BJ (cell line): ENCODE results near the gene NDC1. TPM values are rescaled to one million over a fixed set of nuclear protein-coding genes. Genes with fewer than 3 reads are reported as not detected.

ENCODE experiments used
- CTCF ChIA-PET: fragments of 350-600 bp; formaldehyde crosslinking; extraction: SDS; loops from one replicate; lab custom pipeline; 2021; ENCODE audit warnings: antibody characterized with exemption, inconsistent platforms; lab: Yijun Ruan, JAX
- POLR2A ChIA-PET: fragments of 300-600 bp; sonication (Branson Sonifier 250); formaldehyde crosslinking; extraction: SDS; loops from one replicate; lab custom pipeline; 2021; ENCODE audit warnings: antibody characterized with exemption; lab: Charles Lee
- DNase-seq: peaks from one replicate; pipeline ENCODE4 v3.0.0-alpha.2; 2011; ENCODE audit warnings: low read depth
- H3K27me3 ChIP-seq: 2 replicates; pipeline ENCODE4 v1.6.0; 2011; ENCODE audit warnings: low read length; ENCODE audit not compliant: control insufficient read depth, insufficient read depth
- H3K36me3 ChIP-seq: 2 replicates; pipeline ENCODE4 v1.5.1; 2011; ENCODE audit warnings: low read length; ENCODE audit not compliant: control insufficient read depth, insufficient read depth
- H3K4me3 ChIP-seq: 2 replicates; pipeline ENCODE4 v1.5.1; 2011; ENCODE audit warnings: low read depth, mild to moderate bottlenecking, control low read depth, low read length
- polyA plus RNA-seq: library from polyadenylated mRNA; depleted of rRNA; stranded (reverse); fragments of >200 nt; gene quantifications from 2 replicates; pipeline ENCODE4 v1.2.3, GENCODE V29; 2011
- TF ChIP-seq, protein P1 (sequence below): IDR thresholded peaks from 2 replicates; pipeline ENCODE4 v1.5.1; 2011; ENCODE audit warnings: low read depth, mild to moderate bottlenecking, control low read depth, inconsistent platforms, low read length, moderate library complexity; ENCODE audit not compliant: insufficient read depth

The NDC1 gene
- polyA plus RNA-seq, 1 experiment = 17.5 TPM

DNA sequence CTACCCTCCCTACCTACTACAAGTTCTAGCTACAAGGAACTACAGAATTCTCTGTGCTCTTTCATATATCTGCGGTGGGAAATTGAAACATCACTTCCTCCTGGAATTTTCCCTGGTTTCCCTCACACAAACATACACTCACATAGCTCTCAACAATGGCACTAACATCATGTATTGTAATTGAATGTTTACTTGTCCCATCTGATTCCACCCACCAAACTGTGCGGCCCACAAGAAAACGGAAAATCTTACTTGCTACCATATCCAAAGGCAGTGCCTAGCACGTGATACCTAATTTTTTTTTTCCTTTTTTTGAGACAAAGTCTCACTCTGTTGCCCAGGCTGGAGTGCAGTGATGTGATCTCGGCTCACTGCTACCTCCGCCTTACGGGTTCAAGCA lies 33.9 kb downstream of the NDC1 start:
- ChIA-PET CTCF (interaction anchor here (0.6 kb wide), 2 partner anchors 37 to 44 kb away, joined by 5 read pairs; no protein-coding TSS in a partner anchor), POLR2A (no interaction called here)

DNA sequence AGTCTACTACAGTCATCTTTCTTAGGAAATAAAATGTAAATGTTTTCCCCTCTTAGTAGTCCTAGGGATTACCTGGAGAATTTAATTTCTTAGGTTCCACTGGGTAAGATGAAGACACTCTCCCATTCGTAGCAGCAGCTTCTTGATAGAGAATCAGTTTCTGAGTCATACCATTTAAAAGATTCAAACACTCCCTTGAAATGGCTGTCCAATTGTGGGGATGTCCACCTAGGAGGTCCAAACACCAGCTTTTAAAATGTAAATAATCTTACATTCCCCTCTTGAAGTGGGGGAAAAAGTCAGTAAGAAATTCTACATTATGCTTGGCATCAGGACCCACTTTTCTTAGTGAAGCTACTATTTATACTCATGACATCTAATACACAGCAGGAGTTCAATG lies 37.5 kb downstream of the NDC1 start:
- DNase-seq = no peak
- Histone ChIP-seq H3K4me3 (no peak overlapping the region), H3K36me3 (no peaks in the 10 kb centered on the region; the same call in none of the 2 replicates), H3K27me3 (no peaks in the 10 kb centered on the region)
- ChIA-PET POLR2A (no interaction called here), CTCF (interaction anchor here (1.0 kb wide), 1 partner anchor 25 kb away, joined by 4 read pairs; no protein-coding TSS in a partner anchor)
- TF ChIP-seq, protein P1, sequence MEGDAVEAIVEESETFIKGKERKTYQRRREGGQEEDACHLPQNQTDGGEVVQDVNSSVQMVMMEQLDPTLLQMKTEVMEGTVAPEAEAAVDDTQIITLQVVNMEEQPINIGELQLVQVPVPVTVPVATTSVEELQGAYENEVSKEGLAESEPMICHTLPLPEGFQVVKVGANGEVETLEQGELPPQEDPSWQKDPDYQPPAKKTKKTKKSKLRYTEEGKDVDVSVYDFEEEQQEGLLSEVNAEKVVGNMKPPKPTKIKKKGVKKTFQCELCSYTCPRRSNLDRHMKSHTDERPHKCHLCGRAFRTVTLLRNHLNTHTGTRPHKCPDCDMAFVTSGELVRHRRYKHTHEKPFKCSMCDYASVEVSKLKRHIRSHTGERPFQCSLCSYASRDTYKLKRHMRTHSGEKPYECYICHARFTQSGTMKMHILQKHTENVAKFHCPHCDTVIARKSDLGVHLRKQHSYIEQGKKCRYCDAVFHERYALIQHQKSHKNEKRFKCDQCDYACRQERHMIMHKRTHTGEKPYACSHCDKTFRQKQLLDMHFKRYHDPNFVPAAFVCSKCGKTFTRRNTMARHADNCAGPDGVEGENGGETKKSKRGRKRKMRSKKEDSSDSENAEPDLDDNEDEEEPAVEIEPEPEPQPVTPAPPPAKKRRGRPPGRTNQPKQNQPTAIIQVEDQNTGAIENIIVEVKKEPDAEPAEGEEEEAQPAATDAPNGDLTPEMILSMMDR = no peak

More for the DNA sequence above, 33.9 kb downstream of the NDC1 start:
- Histone ChIP-seq H3K4me3 (no peak overlapping the region), H3K36me3 (no peaks in the 10 kb centered on the region; the same call in 1 of the 2 replicates), H3K27me3 (no peaks in the 10 kb centered on the region)
- TF ChIP-seq, protein P1 = no peak
- no peak for DNase-seq

DNA sequence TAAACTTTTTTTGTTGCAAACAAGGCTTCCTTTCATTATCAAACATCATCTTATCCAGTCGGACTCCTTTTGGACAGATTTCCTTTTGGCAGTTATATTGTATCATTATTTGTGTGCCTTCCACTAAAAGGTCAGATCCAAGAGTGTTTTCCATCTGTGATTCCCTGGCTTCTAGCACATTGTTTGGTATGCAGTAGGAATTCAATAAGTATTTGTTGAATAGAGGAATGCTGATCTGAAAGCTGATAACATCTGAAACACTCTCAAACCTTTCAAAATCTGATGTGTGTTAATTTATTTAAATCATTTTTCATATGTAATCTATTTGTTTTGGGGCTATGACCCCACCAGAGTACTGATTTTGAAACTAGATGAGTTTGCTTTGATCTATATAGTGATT lies 39.0 kb downstream of the NDC1 start:
- TF ChIP-seq, protein P1 = no peak
- no peak for DNase-seq
- no peaks in the 10 kb centered on the region; the same call in none of the 2 replicates for H3K36me3 ChIP-seq
- no peak overlapping the region for H3K4me3 ChIP-seq
- CTCF ChIA-PET = no interaction called here
- POLR2A ChIA-PET = no interaction called here
- H3K27me3 ChIP-seq = no peaks in the 10 kb centered on the region

DNA sequence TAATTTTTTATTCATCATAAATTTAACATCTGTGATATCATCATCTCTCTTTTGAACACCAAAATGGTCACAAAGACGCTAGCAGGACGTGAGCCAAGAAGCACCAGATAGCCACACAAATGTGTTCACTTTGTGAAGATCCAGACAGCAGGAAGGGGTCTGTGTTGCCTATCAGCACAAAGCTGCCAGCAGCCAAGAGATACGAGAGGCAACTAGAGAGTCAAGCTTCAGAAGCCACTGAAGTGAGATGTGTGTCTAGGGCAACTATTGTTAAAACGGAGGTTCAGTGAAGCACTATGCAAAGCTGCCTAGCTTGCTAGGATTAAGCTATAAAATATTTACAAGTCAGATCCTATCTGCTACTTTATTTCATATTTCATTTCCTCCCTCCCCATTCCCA lies 45.3 kb downstream of the NDC1 start:
- Histone ChIP-seq H3K27me3 (no peaks in the 10 kb centered on the region), H3K36me3 (no peaks in the 10 kb centered on the region; the same call in 1 of the 2 replicates), H3K4me3 (no peak overlapping the region)
- ChIA-PET POLR2A (no interaction called here), CTCF (interaction anchor here (0.9 kb wide), 1 partner anchor 33 kb away, joined by 4 read pairs; no protein-coding TSS in a partner anchor)
- TF ChIP-seq, protein P1 = no peak
- no peak for DNase-seq

DNA sequence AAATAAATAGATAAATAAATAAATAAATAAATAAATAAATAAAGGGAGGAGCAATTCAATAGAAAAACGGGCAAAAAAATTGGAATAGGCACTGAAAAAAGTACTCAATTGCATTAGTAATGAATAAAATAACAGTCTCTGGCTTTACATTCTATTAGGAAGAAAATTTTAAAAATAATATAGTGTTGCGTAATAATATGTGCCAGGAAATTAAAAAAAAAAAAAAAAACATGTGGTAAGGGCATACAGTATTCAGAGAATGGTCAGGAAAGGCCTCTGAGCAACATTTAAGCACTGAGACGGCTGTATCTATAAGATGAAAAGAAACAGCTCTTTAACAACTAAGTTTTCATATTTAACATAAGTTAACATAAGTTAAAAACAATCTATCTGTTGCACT lies 50.4 kb downstream of the NDC1 start:
- ChIA-PET POLR2A (no interaction called here), CTCF (no interaction called here)
- TF ChIP-seq, protein P1 = no peak

More for the DNA sequence above, 50.4 kb downstream of the NDC1 start:
- Histone ChIP-seq H3K4me3 (no peak overlapping the region), H3K27me3 (no peaks in the 10 kb centered on the region), H3K36me3 (no peaks in the 10 kb centered on the region)
- DNase-seq = no peak
